H1 (cell line): ENCODE measurements around the gene MCEE.

Experiments used
- CTCF ChIP-seq, 3 experiments: IDR thresholded peaks; 1 replicate in 2 of 3; 2 replicates in 1 of 3; pipeline versions ENCODE4 v1.5.1 to v1.6.1; 2011; ENCODE audit warnings: low read length in 3 of 3, mild to moderate bottlenecking in 3 of 3, inconsistent platforms in 2 of 3, low read depth in 1 of 3, moderate library complexity in 1 of 3; ENCODE audit not compliant: insufficient read depth in 1 of 3; ENCODE audit errors: control extremely low read depth in 1 of 3
- GABPA ChIP-seq: IDR thresholded peaks from 2 replicates; pipeline ENCODE4 v1.6.1; 2011; ENCODE audit warnings: mild to moderate bottlenecking, low read length, moderate library complexity, borderline replicate concordance; ENCODE audit not compliant: insufficient read depth
- POLR2AphosphoS5 ChIP-seq: IDR thresholded peaks from 2 replicates; pipeline ENCODE4 v1.6.1; 2011; ENCODE audit warnings: low read depth, low read length
- RFX5 ChIP-seq: IDR thresholded peaks from 2 replicates; pipeline ENCODE4 v1.6.1; 2011; ENCODE audit warnings: low read depth, low read length, improper control_type of control experiment, borderline replicate concordance
- SP1 ChIP-seq: IDR thresholded peaks from 2 replicates; pipeline ENCODE4 v1.6.1; 2011; ENCODE audit warnings: low read depth, low read length
- TAF1 ChIP-seq: IDR thresholded peaks from 2 replicates; pipeline ENCODE4 v1.6.1; 2011; ENCODE audit warnings: mild to moderate bottlenecking, low read depth, low read length
- TF ChIP-seq, protein P1 (sequence below): IDR thresholded peaks from 2 replicates; pipeline ENCODE4 v1.6.1; 2012; ENCODE audit warnings: inconsistent platforms

DNA sequence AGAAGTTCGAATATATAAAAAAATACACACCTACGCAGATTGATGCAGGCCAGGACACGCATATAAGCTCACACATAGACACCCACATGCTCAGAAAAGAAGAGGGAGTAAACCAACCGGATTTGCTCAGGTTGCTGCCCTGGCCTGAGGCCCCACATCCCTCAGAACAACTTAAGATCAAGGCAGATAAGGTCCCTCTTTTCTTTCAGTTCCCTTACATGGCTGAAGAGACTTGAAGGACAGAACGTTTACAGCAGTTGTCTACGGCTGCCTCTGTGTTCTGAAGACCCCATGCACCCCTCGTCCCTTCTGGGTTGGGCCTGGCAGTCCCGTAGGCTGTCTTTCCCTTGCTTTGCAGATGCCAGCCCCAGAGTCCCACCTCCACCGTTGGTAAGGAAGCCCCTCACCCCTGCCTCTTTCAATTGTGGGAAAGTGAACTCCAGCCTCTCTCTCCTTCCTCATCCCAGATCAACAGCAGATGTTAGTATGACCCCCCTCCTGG, 65.9 kb downstream of the MCEE start:
- TF ChIP-seq POLR2AphosphoS5 (no peak), TAF1 (no peak), CTCF (IDR thresholded peaks at IDR 0.05; ENCODE audit: control extremely low read depth in 1 of 3, insufficient read depth in 1 of 3, low read depth in 1 of 3, low read length in 3 of 3) (no peak), RFX5 (no peak), SP1 (no peak), GABPA (no peak)
- TF ChIP-seq, protein P1, sequence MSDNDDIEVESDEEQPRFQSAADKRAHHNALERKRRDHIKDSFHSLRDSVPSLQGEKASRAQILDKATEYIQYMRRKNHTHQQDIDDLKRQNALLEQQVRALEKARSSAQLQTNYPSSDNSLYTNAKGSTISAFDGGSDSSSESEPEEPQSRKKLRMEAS: no peak
